Ovary (tissue), 9 donors: ENCODE data around the gene FGGY. TPM values are rescaled to one million over a fixed set of nuclear protein-coding genes. Genes with fewer than 3 reads are reported as not detected.
"Not testable (repeated sequence)": the region's sequence is repeated elsewhere in the genome, so short reads cannot be mapped to it uniquely, and the experiment has no call there.

ENCODE experiments used
- DNase-seq, 5 donors: peaks; one replicate each; pipeline ENCODE4 v3.0.0-alpha.2; 2019 to 2020
- H3K27ac ChIP-seq, 2 donors: fragments of 200-600 bp; one replicate each; pipeline versions ENCODE4 v1.5.1 to v1.8.0; 2019 to 2022
- H3K27me3 ChIP-seq: fragments of 200-600 bp; one replicate; pipeline ENCODE4 v1.8.0; 2022
- H3K36me3 ChIP-seq: fragments of 200-600 bp; sonication (generic); one replicate; pipeline ENCODE4 v1.5.1; 2019
- H3K4me1 ChIP-seq: one replicate; pipeline ENCODE4 v1.8.1; 2013; ENCODE audit warnings: mild to moderate bottlenecking, moderate library complexity; ENCODE audit not compliant: insufficient read depth
- H3K4me3 ChIP-seq: fragments of 200-600 bp; sonication (generic); one replicate; pipeline ENCODE4 v1.5.1; 2017
- H3K9me3 ChIP-seq, 2 donors: fragments of 200-600 bp in 1 of 2; sonication (generic) in 1 of 2; one replicate each; pipeline versions ENCODE4 v1.5.1 to v1.8.1; 2013 to 2019; ENCODE audit warnings: mild to moderate bottlenecking in 1 of 2, moderate library complexity in 1 of 2
- CTCF ChIP-seq, 3 donors: fragments of 450-650 bp in 2 of 3; fragments of 200-600 bp in 1 of 3; IDR thresholded peaks; one replicate each; pipeline versions ENCODE4 v1.5.1 to v1.8.0; 2016 to 2022; ENCODE audit warnings: antibody characterized with exemption in 3 of 3, mild to moderate bottlenecking in 1 of 3
- EP300 ChIP-seq: sonication (generic); formaldehyde crosslinking; IDR thresholded peaks from one replicate; pipeline ENCODE4 v1.6.1; 2017; ENCODE audit warnings: antibody characterized with exemption
- POLR2A ChIP-seq: fragments of 450-650 bp; IDR thresholded peaks from one replicate; pipeline ENCODE4 v1.6.1; 2017; ENCODE audit warnings: antibody characterized with exemption, mild to moderate bottlenecking, moderate library complexity
- WGBS, 3 donors: extraction: QIAGEN DNeasy Blood & Tissue Kit in 1 of 3; methylation state at CpG; one replicate each; pipeline versions ENCODE4 v1.1.5 to v1.1.7; 2013 to 2017; 5-methylcytosine and 5-hydroxymethylcytosine counted together
- intact Hi-C, 4 donors: fragments of 100-400 bp; cut with DNase I; formaldehyde crosslinking; loops; one replicate each; pipeline versions ENCODE4 v1.11.0 to v1.15.1; 2022 to 2023
- polyA plus RNA-seq, 2 donors: library from polyadenylated mRNA; stranded (reverse); fragments of 200-250 nt in 1 of 2; fragments of 350-450 nt in 1 of 2; fragmentation: Illumina TruSeq in 1 of 2; extraction: RNeasy Lipid Tissue Mini Kit (QIAGEN cat#74804) in 1 of 2; gene quantifications; one replicate each; pipeline ENCODE4 v1.2.3, GENCODE V29; 2013 to 2014
- total RNA-seq, 7 donors: library from RNA; depleted of rRNA in 2 of 7; stranded (reverse); fragments of >200 nt in 2 of 7; fragmentation: NEBNext Ultra II Directional in 3 of 7; extraction: Animal tissue kit (Norgen Biotek cat#: 25700) in 3 of 7; gene quantifications; one replicate each; pipeline versions ENCODE4 v1.1.0 to v1.2.4, GENCODE V29; 2016 to 2023
- donor health status: DM: no; HTN: no; CAD: no; lungs with moderate emphysema.
- donor health status: DM: no; HTN: no; CAD: no.
- donor health status: Bipolar disorder and iron deficiency.
- donor health status: DM: yes; HTN: yes; CAD: no.
- donor health status: DM: no; HTN: no; CAD: no.
- donor health status: DM: yes; HTN: yes; CAD: no.

FGGY gene
- total and polyA plus RNA-seq, 9 donors = 7.9 to 62.0 (median 44.7) TPM

GRCh38 chr1:59453297-59453968, 156.5 kb downstream of the FGGY start:
- Histone ChIP-seq H3K36me3 (no peaks in the 10 kb centered on the region), H3K4me3 (no peak overlapping the region), H3K27me3 (no peaks in the 10 kb centered on the region), H3K27ac (no peak overlapping the region), H3K9me3 (no peaks in the 10 kb centered on the region), H3K4me1 (no peaks in the 10 kb centered on the region)
- intact Hi-C loops = no loop called here
- TF ChIP-seq EP300 (no peak), POLR2A (no peak), CTCF (IDR thresholded peaks at IDR 0.05) (no peak)
- no peak for DNase-seq
- WGBS, 3 donors = 88 to 98% (median 95%) methylated on average over 2 of the region's 2 CpGs

- Histone ChIP-seq H3K27me3 (no peaks in the 10 kb centered on the region), H3K4me1 (no peaks in the 10 kb centered on the region), H3K4me3 (no peak overlapping the region), H3K27ac (no peak overlapping the region), H3K9me3 (no peaks in the 10 kb centered on the region), H3K36me3 (no peaks in the 10 kb centered on the region)
- intact Hi-C loops = no loop called here
- TF ChIP-seq CTCF (IDR thresholded peaks at IDR 0.05) = no peak
- no peak for TF ChIP-seq EP300
- TF ChIP-seq POLR2A = no peak
- DNase-seq = no peak
- WGBS, 3 donors = 93 to 97% (median 95%) methylated on average over 2 of the region's 2 CpGs
Observed at GRCh38 chr1:59455206-59455605, 158.3 kb downstream of the FGGY start.

- H3K27ac ChIP-seq = no peak overlapping the region
- no peaks in the 10 kb centered on the region for H3K27me3 ChIP-seq
- H3K36me3 ChIP-seq = no peaks in the 10 kb centered on the region
- H3K4me1 ChIP-seq = no peaks in the 10 kb centered on the region
- no peak for TF ChIP-seq CTCF (IDR thresholded peaks at IDR 0.05)
- no peak for TF ChIP-seq EP300
- TF ChIP-seq POLR2A = no peak
- intact Hi-C loops = no loop called here
- DNase-seq = no peak
- 84 to 97% (median 86%) methylated on average over 2 of the region's 2 CpGs for WGBS, 3 donors
- H3K4me3 ChIP-seq = no peak overlapping the region
- H3K9me3 ChIP-seq = no peaks in the 10 kb centered on the region
Observed at GRCh38 chr1:59457786-59458185, 160.9 kb downstream of the FGGY start.

- DNase-seq = no peak
- no peaks in the 10 kb centered on the region for H3K9me3 ChIP-seq
- no peaks in the 10 kb centered on the region for H3K27me3 ChIP-seq
- TF ChIP-seq EP300 = no peak
- TF ChIP-seq CTCF (IDR thresholded peaks at IDR 0.05) = no peak
- no peak for TF ChIP-seq POLR2A
- 84 to 90% (median 84%) methylated on average over 2 of the region's 2 CpGs for WGBS, 3 donors
- no peaks in the 10 kb centered on the region for H3K36me3 ChIP-seq
- H3K4me1 ChIP-seq = no peaks in the 10 kb centered on the region
- H3K4me3 ChIP-seq = no peak overlapping the region
- intact Hi-C loops = no loop called here
- H3K27ac ChIP-seq = no peak overlapping the region
Observed at GRCh38 chr1:59458884-59459283, 162.0 kb downstream of the FGGY start.

- H3K4me3 ChIP-seq, H3K27ac ChIP-seq, DNase-seq, H3K4me1 ChIP-seq, intact Hi-C loops, H3K27me3 ChIP-seq, H3K9me3 ChIP-seq, H3K36me3 ChIP-seq: not testable (repeated sequence)
- 97 to 100% (median 100%) methylated on average over 2 of the region's 2 CpGs for WGBS, 3 donors
Observed at GRCh38 chr1:59462942-59463341, 166.0 kb downstream of the FGGY start.

- H3K27ac ChIP-seq, DNase-seq, H3K27me3 ChIP-seq, H3K4me3 ChIP-seq, H3K4me1 ChIP-seq, H3K36me3 ChIP-seq, intact Hi-C loops, H3K9me3 ChIP-seq: not testable (repeated sequence)
Observed at GRCh38 chr1:59465478-59465877, 168.6 kb downstream of the FGGY start.
